Measurements from ENCODE around the gene TMC7. TPM values are rescaled to one million over a fixed set of nuclear protein-coding genes. Genes with fewer than 3 reads are reported as not detected.

The TMC7 gene
- polyA plus RNA-seq, 1 of the 3 experiments (the other 2 are of a cell fraction), result 0.66 TPM

DNA sequence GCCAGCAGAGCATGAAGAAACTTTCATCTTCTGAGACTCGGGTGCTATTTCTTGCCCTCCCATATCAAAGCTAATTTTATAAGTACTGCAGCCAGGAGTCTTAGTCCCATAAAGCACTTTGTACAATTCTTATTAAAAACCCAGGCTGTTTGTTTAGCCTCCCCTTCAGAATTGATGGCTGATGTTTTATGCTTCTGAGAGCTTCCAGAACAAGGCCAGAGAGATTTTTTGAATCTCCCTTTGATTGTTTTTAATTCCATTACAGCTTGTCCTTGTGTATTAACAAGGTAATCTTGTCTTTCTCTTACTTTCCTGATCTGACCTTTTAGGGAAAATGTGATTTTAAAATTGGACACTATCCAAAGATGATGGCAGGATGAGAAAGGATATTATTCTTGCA is 99.9 kb downstream of the TMC7 start:
- Histone ChIP-seq H3K4me1 (ENCODE audit: control insufficient read depth in 1 of 2, insufficient read depth in 2 of 2, low read depth in 1 of 2, low read length in 1 of 2) (peaks cover 6 to 8% of the 10 kb centered on the region in 2 experiments; a peak in 2 of 4 replicates), H3K9ac (no peak overlapping the region), H3K79me2 (ENCODE audit: insufficient read depth) (no peaks in the 10 kb centered on the region), H3K9me2 (no peaks in the 10 kb centered on the region), H3K4me3 (ENCODE audit: low read depth in 2 of 2, low read length in 1 of 2) (no peak overlapping the region), H4K20me1 (ENCODE audit: insufficient read depth) (no peaks in the 10 kb centered on the region), H3K4me2 (no peak overlapping the region), H3K36me3 (replicated peaks in 1 of 2; ENCODE audit: control insufficient read depth in 1 of 2, insufficient read depth in 2 of 2, low read length in 1 of 2) (peaks cover 4 to 12% of the 10 kb centered on the region in 2 experiments), H3K27ac (ENCODE audit: low read depth in 2 of 2, low read length in 1 of 2) (no peak overlapping the region), H3K27me3 (ENCODE audit: insufficient read depth) (no peaks in the 10 kb centered on the region), H3K9me3 (no peaks in the 10 kb centered on the region), H3F3A (replicated peaks; ENCODE audit: insufficient read depth) (no peaks in the 10 kb centered on the region), H2AFZ (ENCODE audit: low read depth) (no peak overlapping the region)
- WGBS (ENCODE audit: low lambda C conversion rate), result 92% methylated on average over 1 of the region's 1 CpG
- CTCF ChIA-PET, result interaction anchor here (1.7 to 6.0 kb wide), 4 partner anchors 95 to 419 kb away, joined by 5 to 56 read pairs (median 28); partner anchors contain the start of gene TMC7
- no peak for DNase-seq
- TF ChIP-seq PBX3 (IDR thresholded peaks at IDR 0.05) (no peak), ELF1 (IDR thresholded peaks at IDR 0.05) (no peak), FOXM1 (IDR thresholded peaks at IDR 0.05; ENCODE audit: low read depth) (no peak)
- TF ChIP-seq, protein P1, sequence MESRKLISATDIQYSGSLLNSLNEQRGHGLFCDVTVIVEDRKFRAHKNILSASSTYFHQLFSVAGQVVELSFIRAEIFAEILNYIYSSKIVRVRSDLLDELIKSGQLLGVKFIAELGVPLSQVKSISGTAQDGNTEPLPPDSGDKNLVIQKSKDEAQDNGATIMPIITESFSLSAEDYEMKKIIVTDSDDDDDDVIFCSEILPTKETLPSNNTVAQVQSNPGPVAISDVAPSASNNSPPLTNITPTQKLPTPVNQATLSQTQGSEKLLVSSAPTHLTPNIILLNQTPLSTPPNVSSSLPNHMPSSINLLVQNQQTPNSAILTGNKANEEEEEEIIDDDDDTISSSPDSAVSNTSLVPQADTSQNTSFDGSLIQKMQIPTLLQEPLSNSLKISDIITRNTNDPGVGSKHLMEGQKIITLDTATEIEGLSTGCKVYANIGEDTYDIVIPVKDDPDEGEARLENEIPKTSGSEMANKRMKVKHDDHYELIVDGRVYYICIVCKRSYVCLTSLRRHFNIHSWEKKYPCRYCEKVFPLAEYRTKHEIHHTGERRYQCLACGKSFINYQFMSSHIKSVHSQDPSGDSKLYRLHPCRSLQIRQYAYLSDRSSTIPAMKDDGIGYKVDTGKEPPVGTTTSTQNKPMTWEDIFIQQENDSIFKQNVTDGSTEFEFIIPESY (IDR thresholded peaks at IDR 0.05; ENCODE audit: borderline replicate concordance, low read depth), result no peak
- POLR2A ChIA-PET, result no interaction called here

GRCh38 chr16:19084139-19084538 is 100.4 kb downstream of the TMC7 start:
- ChIA-PET CTCF (interaction anchor here (3.0 to 6.0 kb wide), 7 partner anchors 84 to 421 kb away, joined by 21 to 82 read pairs (median 34); partner anchors contain the start of genes SYT17 and TMC7), POLR2A (no interaction called here)
- TF ChIP-seq TCF12 (IDR thresholded peaks at IDR 0.05), result no peak
- TF ChIP-seq FOXJ3 (CRISPR knock-in tag; IDR thresholded peaks at IDR 0.05), result no peak
- no peak for TF ChIP-seq SMC3 (IDR thresholded peaks at IDR 0.05; ENCODE audit: low read depth, low read length)
- no peak for TF ChIP-seq GABPA (IDR thresholded peaks at IDR 0.05; ENCODE audit: low read depth)
- no peak for TF ChIP-seq EP300 (IDR thresholded peaks at IDR 0.05; ENCODE audit: borderline replicate concordance in 1 of 2, low read depth in 1 of 2, low read length in 1 of 2)
- TF ChIP-seq TEAD4 (IDR thresholded peaks at IDR 0.05; ENCODE audit: borderline replicate concordance, insufficient read depth), result no peak
- TF ChIP-seq CHD2 (IDR thresholded peaks at IDR 0.05; ENCODE audit: low read length, partially characterized antibody), result no peak
- no peak for TF ChIP-seq NRF1 (IDR thresholded peaks at IDR 0.05; ENCODE audit: low read depth, low read length)
- TF ChIP-seq, protein P2, sequence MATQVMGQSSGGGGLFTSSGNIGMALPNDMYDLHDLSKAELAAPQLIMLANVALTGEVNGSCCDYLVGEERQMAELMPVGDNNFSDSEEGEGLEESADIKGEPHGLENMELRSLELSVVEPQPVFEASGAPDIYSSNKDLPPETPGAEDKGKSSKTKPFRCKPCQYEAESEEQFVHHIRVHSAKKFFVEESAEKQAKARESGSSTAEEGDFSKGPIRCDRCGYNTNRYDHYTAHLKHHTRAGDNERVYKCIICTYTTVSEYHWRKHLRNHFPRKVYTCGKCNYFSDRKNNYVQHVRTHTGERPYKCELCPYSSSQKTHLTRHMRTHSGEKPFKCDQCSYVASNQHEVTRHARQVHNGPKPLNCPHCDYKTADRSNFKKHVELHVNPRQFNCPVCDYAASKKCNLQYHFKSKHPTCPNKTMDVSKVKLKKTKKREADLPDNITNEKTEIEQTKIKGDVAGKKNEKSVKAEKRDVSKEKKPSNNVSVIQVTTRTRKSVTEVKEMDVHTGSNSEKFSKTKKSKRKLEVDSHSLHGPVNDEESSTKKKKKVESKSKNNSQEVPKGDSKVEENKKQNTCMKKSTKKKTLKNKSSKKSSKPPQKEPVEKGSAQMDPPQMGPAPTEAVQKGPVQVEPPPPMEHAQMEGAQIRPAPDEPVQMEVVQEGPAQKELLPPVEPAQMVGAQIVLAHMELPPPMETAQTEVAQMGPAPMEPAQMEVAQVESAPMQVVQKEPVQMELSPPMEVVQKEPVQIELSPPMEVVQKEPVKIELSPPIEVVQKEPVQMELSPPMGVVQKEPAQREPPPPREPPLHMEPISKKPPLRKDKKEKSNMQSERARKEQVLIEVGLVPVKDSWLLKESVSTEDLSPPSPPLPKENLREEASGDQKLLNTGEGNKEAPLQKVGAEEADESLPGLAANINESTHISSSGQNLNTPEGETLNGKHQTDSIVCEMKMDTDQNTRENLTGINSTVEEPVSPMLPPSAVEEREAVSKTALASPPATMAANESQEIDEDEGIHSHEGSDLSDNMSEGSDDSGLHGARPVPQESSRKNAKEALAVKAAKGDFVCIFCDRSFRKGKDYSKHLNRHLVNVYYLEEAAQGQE (IDR thresholded peaks at IDR 0.05; ENCODE audit: low read depth, low read length), result no peak
- no peak for DNase-seq
- peaks cover 4 to 12% of the 10 kb centered on the region in 2 experiments for H3K36me3 ChIP-seq (replicated peaks in 1 of 2; ENCODE audit: control insufficient read depth in 1 of 2, insufficient read depth in 2 of 2, low read length in 1 of 2)
- no peaks in the 10 kb centered on the region for H3K79me2 ChIP-seq (ENCODE audit: insufficient read depth)
- WGBS (ENCODE audit: low lambda C conversion rate), result 47% methylated on average over 3 of the region's 3 CpGs
- no peaks in the 10 kb centered on the region for H3F3A ChIP-seq (replicated peaks; ENCODE audit: insufficient read depth)
- no peaks in the 10 kb centered on the region for H3K27me3 ChIP-seq (ENCODE audit: insufficient read depth)
- H4K20me1 ChIP-seq (ENCODE audit: insufficient read depth), result no peaks in the 10 kb centered on the region
- no peak overlapping the region for H3K27ac ChIP-seq (ENCODE audit: low read depth in 2 of 2, low read length in 1 of 2)
- no peak overlapping the region for H3K4me2 ChIP-seq
- H3K9ac ChIP-seq, result no peak overlapping the region
- no peaks in the 10 kb centered on the region for H3K9me2 ChIP-seq
- H3K4me3 ChIP-seq (ENCODE audit: low read depth in 2 of 2, low read length in 1 of 2), result no peak overlapping the region
- H3K4me1 ChIP-seq (ENCODE audit: control insufficient read depth in 1 of 2, insufficient read depth in 2 of 2, low read depth in 1 of 2, low read length in 1 of 2), result peaks cover 6 to 8% of the 10 kb centered on the region in 2 experiments; a peak in 2 of 4 replicates
- H2AFZ ChIP-seq (ENCODE audit: low read depth), result no peak overlapping the region
- no peaks in the 10 kb centered on the region for H3K9me3 ChIP-seq

Measured in SK-N-SH (cell line).